Stimulated activated CD4-positive, alpha-beta T cell treated with anti-CD3 and anti-CD28 coated beads, Interleukin-1b, Interleukin-23, amount 100 ng/mL, for 24 hours (primary cell): Measurements from ENCODE around the gene DCXR.

Source experiments
- DNase-seq, 4 experiments: peaks; one replicate each; pipeline ENCODE4 v3.0.0-alpha.2; 2020; ENCODE audit warnings: low read depth in 4 of 4, low spot score in 1 of 4

DCXR gene

GRCh38 chr17:82073446-82073845 is 35.9 kb upstream of the DCXR start:
- DNase-seq = no peak

GRCh38 chr17:82072827-82073226 is 35.3 kb upstream of the DCXR start:
- DNase-seq = no peak

GRCh38 chr17:82070611-82071010 is 33.1 kb upstream of the DCXR start:
- DNase-seq = no peak

- DNase-seq = peak; percentile 50 to 58 (median 54)
Measured at GRCh38 chr17:82065638-82066303, 28.3 kb upstream of the DCXR start, which contains the start of gene DUS1L. TSS of gene DUS1L (minus strand) at chr17:82065804. CDS start at chr17:82065059, 745 bp downstream.

GRCh38 chr17:82065193-82065637 is 27.7 kb upstream of the DCXR start:
- no peak for DNase-seq

GRCh38 chr17:82064433-82065192 is 27.1 kb upstream of the DCXR start:
- DNase-seq = no peak

- no peak for DNase-seq
Measured at GRCh38 chr17:82063424-82064415, 26.2 kb upstream of the DCXR start.

GRCh38 chr17:82062984-82063368 is 25.5 kb upstream of the DCXR start:
- no peak for DNase-seq

- no peak for DNase-seq
Measured at GRCh38 chr17:82062076-82062983, 24.8 kb upstream of the DCXR start.

GRCh38 chr17:82061047-82061925 is 23.8 kb upstream of the DCXR start:
- DNase-seq = no peak

- DNase-seq = no peak
Measured at GRCh38 chr17:82060614-82061013, 23.1 kb upstream of the DCXR start.

GRCh38 chr17:82060001-82060380 is 22.5 kb upstream of the DCXR start:
- DNase-seq = no peak

GRCh38 chr17:82059272-82060000 is 21.9 kb upstream of the DCXR start:
- DNase-seq = no peak

GRCh38 chr17:82058855-82059249 is 21.4 kb upstream of the DCXR start:
- DNase-seq = no peak

- DNase-seq = no peak
Measured at GRCh38 chr17:82058230-82058854, 20.8 kb upstream of the DCXR start.

- DNase-seq = no peak
Measured at GRCh38 chr17:82056729-82057621, 19.5 kb upstream of the DCXR start.
